Astrocyte (in vitro differentiated cells and primary cell): ENCODE measurements around the gene ELOVL2. TPM values are rescaled to one million over a fixed set of nuclear protein-coding genes. Genes with fewer than 3 reads are reported as not detected.

Experiments
- DNase-seq: peaks from one replicate; pipeline ENCODE4 v3.0.0-alpha.2; 2010; ENCODE audit warnings: low read depth
- FAIRE-seq: peaks from 2 replicates; lab custom pipeline; 2011; peaks lifted over from hg19 to GRCh38; lab: Jason Lieb, UNC
- H2AFZ ChIP-seq: 2 replicates; pipeline ENCODE4 v1.6.0; 2012; ENCODE audit warnings: low read depth, low read length, inconsistent platforms
- H3K27ac ChIP-seq: 2 replicates; pipeline ENCODE4 v1.5.1; 2011; ENCODE audit warnings: low read depth, low read length, inconsistent platforms
- H3K27me3 ChIP-seq: 2 replicates; pipeline ENCODE4 v1.6.0; 2011; ENCODE audit warnings: low read length, inconsistent platforms; ENCODE audit not compliant: insufficient read depth
- H3K36me3 ChIP-seq: 2 replicates; pipeline ENCODE4 v1.5.1; 2011; ENCODE audit warnings: low read length, inconsistent platforms; ENCODE audit not compliant: insufficient read depth
- H3K4me1 ChIP-seq: 2 replicates; pipeline ENCODE4 v1.5.1; 2011; ENCODE audit warnings: low read length, inconsistent platforms; ENCODE audit not compliant: insufficient read depth
- H3K4me2 ChIP-seq: 2 replicates; pipeline ENCODE4 v1.6.0; 2012; ENCODE audit warnings: low read length, inconsistent platforms
- H3K4me3 ChIP-seq: 2 replicates; pipeline ENCODE4 v1.5.1; 2011; ENCODE audit warnings: low read depth, mild to moderate bottlenecking, low read length, inconsistent platforms; ENCODE audit not compliant: insufficient read depth
- H3K79me2 ChIP-seq: 2 replicates; pipeline ENCODE4 v1.6.0; 2012; ENCODE audit warnings: mild to moderate bottlenecking, low read length, inconsistent platforms; ENCODE audit not compliant: insufficient read depth
- H3K9ac ChIP-seq: 2 replicates; pipeline ENCODE4 v1.6.0; 2012; ENCODE audit warnings: mild to moderate bottlenecking, low read length, inconsistent platforms
- H3K9me3 ChIP-seq: 2 replicates; pipeline ENCODE4 v1.5.1; 2012; ENCODE audit warnings: low read depth, mild to moderate bottlenecking, low read length, inconsistent platforms; ENCODE audit not compliant: insufficient read depth
- H4K20me1 ChIP-seq: 2 replicates; pipeline ENCODE4 v1.6.0; 2012; ENCODE audit warnings: low read length, inconsistent platforms; ENCODE audit not compliant: insufficient read depth
- H3K27ac Mint-ChIP-seq: one replicate; pipeline ENCODE4 v1.8.0; 2021; ENCODE audit warnings: mild to moderate bottlenecking, mixed read lengths; ENCODE audit not compliant: unreplicated experiment
- H3K27me3 Mint-ChIP-seq: one replicate; pipeline ENCODE4 v1.8.0; 2021; ENCODE audit warnings: low read depth, mixed read lengths; ENCODE audit not compliant: unreplicated experiment
- H3K36me3 Mint-ChIP-seq: one replicate; pipeline ENCODE4 v1.8.0; 2021; ENCODE audit warnings: low read depth, mixed read lengths; ENCODE audit not compliant: unreplicated experiment
- H3K4me1 Mint-ChIP-seq: one replicate; pipeline ENCODE4 v1.8.0; 2021; ENCODE audit warnings: low read depth, mixed read lengths; ENCODE audit not compliant: unreplicated experiment
- H3K4me3 Mint-ChIP-seq: one replicate; pipeline ENCODE4 v1.8.0; 2021; ENCODE audit warnings: mild to moderate bottlenecking, moderate library complexity, mixed read lengths; ENCODE audit not compliant: unreplicated experiment
- H3K9me3 Mint-ChIP-seq: one replicate; pipeline ENCODE4 v1.8.0; 2021; ENCODE audit warnings: mild to moderate bottlenecking, mixed read lengths; ENCODE audit not compliant: unreplicated experiment
- EZH2 ChIP-seq: IDR thresholded peaks from 2 replicates; pipeline ENCODE4 v1.6.1; 2012; ENCODE audit warnings: mild to moderate bottlenecking, low read length, inconsistent platforms; ENCODE audit not compliant: insufficient read depth
- total RNA-seq: library from RNA; stranded (reverse); gene quantifications from 2 replicates; pipeline ENCODE4 v1.2.1, GENCODE V29; 2021
- TF ChIP-seq, protein P1 (sequence below): IDR thresholded peaks from 2 replicates; pipeline ENCODE4 v1.5.1; 2011; ENCODE audit warnings: low read depth, mild to moderate bottlenecking, inconsistent platforms, low read length, moderate library complexity; ENCODE audit not compliant: insufficient read depth

The ELOVL2 gene
- total RNA-seq, 1 donor from 2014 or later: 5.7 TPM

DNA sequence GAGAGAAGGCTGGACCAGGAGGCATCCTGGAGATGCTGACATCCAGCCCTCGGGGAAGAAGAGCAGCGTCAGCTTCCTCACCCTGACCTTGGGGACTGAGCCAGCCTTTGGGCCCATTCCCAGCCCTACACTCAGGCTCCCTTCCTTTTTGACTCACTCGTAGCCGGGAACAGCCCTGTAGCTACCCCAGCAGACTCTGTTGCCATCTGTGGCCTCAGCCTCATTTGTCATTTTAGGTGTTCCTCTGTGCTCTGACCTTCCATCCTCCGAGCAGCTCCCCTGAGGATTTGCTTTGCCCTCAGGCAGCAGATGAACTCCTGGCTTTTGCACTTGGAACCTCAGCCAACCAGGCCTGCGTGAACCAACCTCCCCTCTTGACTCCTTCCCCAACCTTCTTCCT is 67.5 kb downstream of the ELOVL2 start:
- Histone ChIP-seq H3K27ac (no peak overlapping the region), H3K4me3 (no peak overlapping the region), H3K9me3 (no peaks in the 10 kb centered on the region), H2AFZ (no peak overlapping the region), H3K36me3 (no peaks in the 10 kb centered on the region), H3K4me2 (no peak overlapping the region), H3K79me2 (no peaks in the 10 kb centered on the region), H3K9ac (no peak overlapping the region), H4K20me1 (no peaks in the 10 kb centered on the region), H3K4me1 (no peaks in the 10 kb centered on the region), H3K27me3 (no peaks in the 10 kb centered on the region)
- Mint-ChIP-seq H3K4me3 (no peak overlapping the region), H3K4me1 (no peaks in the 10 kb centered on the region), H3K9me3 (peaks cover 4% of the 10 kb centered on the region), H3K27ac (no peak overlapping the region), H3K36me3 (peaks cover 12% of the 10 kb centered on the region), H3K27me3 (no peaks in the 10 kb centered on the region)
- TF ChIP-seq EZH2: no peak
- TF ChIP-seq, protein P1, sequence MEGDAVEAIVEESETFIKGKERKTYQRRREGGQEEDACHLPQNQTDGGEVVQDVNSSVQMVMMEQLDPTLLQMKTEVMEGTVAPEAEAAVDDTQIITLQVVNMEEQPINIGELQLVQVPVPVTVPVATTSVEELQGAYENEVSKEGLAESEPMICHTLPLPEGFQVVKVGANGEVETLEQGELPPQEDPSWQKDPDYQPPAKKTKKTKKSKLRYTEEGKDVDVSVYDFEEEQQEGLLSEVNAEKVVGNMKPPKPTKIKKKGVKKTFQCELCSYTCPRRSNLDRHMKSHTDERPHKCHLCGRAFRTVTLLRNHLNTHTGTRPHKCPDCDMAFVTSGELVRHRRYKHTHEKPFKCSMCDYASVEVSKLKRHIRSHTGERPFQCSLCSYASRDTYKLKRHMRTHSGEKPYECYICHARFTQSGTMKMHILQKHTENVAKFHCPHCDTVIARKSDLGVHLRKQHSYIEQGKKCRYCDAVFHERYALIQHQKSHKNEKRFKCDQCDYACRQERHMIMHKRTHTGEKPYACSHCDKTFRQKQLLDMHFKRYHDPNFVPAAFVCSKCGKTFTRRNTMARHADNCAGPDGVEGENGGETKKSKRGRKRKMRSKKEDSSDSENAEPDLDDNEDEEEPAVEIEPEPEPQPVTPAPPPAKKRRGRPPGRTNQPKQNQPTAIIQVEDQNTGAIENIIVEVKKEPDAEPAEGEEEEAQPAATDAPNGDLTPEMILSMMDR: no peak
- no peak for FAIRE-seq
- DNase-seq: no peak

DNA sequence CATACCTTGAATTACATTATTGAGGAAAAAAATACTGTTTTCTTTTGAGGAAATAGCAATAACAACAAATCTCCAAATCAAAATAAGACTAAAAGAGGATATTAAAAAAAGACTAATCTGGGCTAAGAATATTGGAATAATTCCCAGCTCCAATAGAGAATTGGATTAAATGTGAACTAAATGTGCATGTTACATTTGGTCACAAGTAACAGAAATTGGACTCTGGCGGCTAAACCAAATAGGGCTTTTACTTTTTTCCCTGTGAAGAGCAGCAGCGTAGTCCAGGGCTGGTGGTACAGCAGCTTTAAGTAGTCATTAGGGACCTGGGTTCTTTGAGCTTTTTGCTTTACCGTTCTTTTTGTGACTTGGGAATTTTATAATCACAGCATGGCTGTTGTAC is 71.9 kb downstream of the ELOVL2 start:
- Mint-ChIP-seq H3K36me3 (peaks cover 19% of the 10 kb centered on the region), H3K4me3 (no peak overlapping the region), H3K9me3 (peaks cover 10% of the 10 kb centered on the region), H3K4me1 (peaks cover 5% of the 10 kb centered on the region), H3K27ac (no peak overlapping the region), H3K27me3 (no peaks in the 10 kb centered on the region)
- no peak overlapping the region for H3K4me2 ChIP-seq
- peaks cover 5% of the 10 kb centered on the region for H3K9me3 ChIP-seq
- FAIRE-seq: no peak
- H3K27me3 ChIP-seq: no peaks in the 10 kb centered on the region
- no peak overlapping the region for H3K4me3 ChIP-seq
- no peak overlapping the region for H3K9ac ChIP-seq
- DNase-seq: no peak
- TF ChIP-seq EZH2: no peak
- TF ChIP-seq, protein P1: no peak
- H3K79me2 ChIP-seq: no peaks in the 10 kb centered on the region
- no peak overlapping the region for H3K27ac ChIP-seq
- H4K20me1 ChIP-seq: no peaks in the 10 kb centered on the region
- no peak overlapping the region for H2AFZ ChIP-seq
- no peaks in the 10 kb centered on the region for H3K4me1 ChIP-seq
- H3K36me3 ChIP-seq: no peaks in the 10 kb centered on the region

DNA sequence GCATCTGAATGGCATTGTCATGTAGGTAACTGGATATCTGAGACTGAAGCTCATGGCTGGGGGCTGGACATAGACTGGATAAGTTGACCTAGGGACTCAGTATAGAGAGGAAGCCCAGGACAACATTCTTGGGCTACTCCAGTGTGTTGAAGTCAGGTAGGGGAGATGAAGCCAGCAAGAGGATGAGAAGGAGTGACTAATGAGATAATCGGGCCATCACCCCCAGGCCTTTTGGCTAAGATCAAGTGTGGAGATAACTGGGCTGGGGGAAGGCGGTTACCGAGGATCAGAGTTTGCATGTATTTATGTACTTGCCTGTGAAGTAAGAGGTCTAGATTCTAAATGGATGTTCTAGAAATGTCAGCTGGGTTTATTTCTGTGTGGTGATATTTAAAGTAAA is 73.4 kb downstream of the ELOVL2 start:
- H2AFZ ChIP-seq: no peak overlapping the region
- Mint-ChIP-seq H3K4me3 (no peak overlapping the region), H3K27me3 (no peaks in the 10 kb centered on the region), H3K4me1 (peaks cover 5% of the 10 kb centered on the region), H3K36me3 (peaks cover 10% of the 10 kb centered on the region), H3K27ac (no peak overlapping the region), H3K9me3 (peaks cover 14% of the 10 kb centered on the region)
- H3K4me3 ChIP-seq: no peak overlapping the region
- peaks cover 5% of the 10 kb centered on the region for H3K9me3 ChIP-seq
- H3K9ac ChIP-seq: no peak overlapping the region
- H3K27me3 ChIP-seq: no peaks in the 10 kb centered on the region
- no peaks in the 10 kb centered on the region for H4K20me1 ChIP-seq
- H3K36me3 ChIP-seq: no peaks in the 10 kb centered on the region
- no peak for DNase-seq
- TF ChIP-seq, protein P1: no peak
- TF ChIP-seq EZH2: no peak
- no peak overlapping the region for H3K27ac ChIP-seq
- FAIRE-seq: no peak
- H3K4me2 ChIP-seq: no peak overlapping the region
- no peaks in the 10 kb centered on the region for H3K79me2 ChIP-seq
- H3K4me1 ChIP-seq: no peaks in the 10 kb centered on the region
